ACHN (cell line): ENCODE results near the gene YWHAE.
"Not testable (repeated sequence)": the region's sequence is repeated elsewhere in the genome, so short reads cannot be mapped to it uniquely, and the experiment has no call there.

ENCODE experiments used
- DNase-seq: peaks from one replicate; pipeline ENCODE4 v3.0.0-alpha.2; 2015
- in situ Hi-C: cut with HindIII; loops from 2 replicates; pipeline ENCODE4 v1.10.0; 2017; ENCODE audit warnings: low sequenced_read_pairs, low pct_ligation_motif_present, low pct_unique_long_range_greater_than_20kb

The YWHAE gene

DNA sequence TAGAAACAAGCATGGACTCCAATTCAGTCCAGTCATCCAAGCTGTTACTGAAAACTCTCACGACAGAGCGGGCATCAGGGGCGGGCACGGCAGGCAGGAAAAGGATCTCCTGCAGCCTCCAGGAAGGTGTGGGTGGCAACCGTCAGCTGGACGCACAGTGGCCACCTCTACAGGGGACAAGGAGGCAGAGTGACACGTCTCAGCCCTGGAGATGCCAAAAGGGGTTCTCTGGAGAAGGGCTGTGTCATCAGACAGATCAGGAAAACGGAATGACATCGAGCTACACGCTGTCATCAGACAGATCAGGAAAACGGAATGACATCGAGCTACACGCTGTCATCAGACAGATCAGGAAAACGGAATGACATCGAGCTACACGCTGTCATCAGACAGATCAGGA is 92.2 kb downstream of the YWHAE start:
- in situ Hi-C loops, DNase-seq: not testable (repeated sequence)

DNA sequence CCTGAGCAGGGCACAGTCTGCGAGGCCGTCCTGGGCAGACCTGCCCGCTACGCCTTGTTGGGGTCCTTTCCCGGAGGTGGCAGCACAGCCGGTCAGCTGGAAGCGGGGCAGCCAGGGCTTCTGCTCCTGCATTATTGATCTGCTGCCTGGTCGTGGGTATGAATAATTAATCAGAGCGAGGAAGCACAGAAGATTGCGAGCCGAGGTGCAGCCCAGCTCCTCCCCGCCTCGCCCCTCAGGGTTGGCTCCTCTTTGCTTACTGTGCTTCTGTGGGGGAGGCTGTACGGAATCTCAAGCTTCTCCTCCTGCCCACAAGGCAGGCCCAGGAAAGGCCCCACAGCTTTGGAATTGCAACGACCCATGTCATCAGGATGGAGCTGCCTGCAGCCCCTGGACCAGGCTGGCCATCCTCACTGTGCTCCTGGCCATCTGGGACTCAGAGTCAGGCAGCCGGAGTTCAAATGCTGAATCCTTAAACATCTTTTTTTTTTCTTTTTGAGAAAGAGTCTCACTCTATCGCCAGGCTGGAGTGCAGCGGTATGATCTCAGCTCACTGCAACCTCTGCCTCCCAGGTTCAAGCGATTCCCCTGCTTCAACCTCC is 95.0 kb downstream of the YWHAE start:
- in situ Hi-C loops: no loop called here
- no peak for DNase-seq

GRCh38 chr17:1304522-1304921 is 95.5 kb downstream of the YWHAE start:
- in situ Hi-C loops: no loop called here
- no peak for DNase-seq

DNA sequence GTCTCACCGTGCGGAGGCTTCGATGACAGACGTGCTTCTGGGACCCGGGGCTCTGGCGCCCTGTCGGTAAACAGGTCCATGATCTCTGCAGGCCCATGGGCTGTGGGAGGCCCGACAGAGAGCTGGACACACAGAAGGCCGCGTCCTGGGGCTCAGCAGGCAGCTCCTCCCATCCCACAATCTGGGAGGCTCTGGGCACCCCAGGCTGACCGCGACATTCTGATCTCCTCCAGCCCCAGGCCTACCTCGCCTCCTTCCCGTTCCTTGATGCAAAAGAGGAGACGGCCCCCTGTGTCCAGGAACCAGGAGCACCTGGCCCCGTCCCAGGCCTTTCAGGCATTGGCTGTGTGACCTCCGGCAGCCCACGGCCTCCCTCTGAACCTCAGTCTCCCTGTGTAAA is 97.3 kb downstream of the YWHAE start:
- DNase-seq: no peak
- in situ Hi-C loops: no loop called here

GRCh38 chr17:1301546-1301945 is 98.5 kb downstream of the YWHAE start:
- in situ Hi-C loops: no loop called here

GRCh38 chr17:1300371-1300905 is 99.6 kb downstream of the YWHAE start:
- in situ Hi-C loops: no loop called here
- DNase-seq: no peak

More at GRCh38 chr17:1301546-1301945, 98.5 kb downstream of the YWHAE start:
- no peak for DNase-seq

- in situ Hi-C loops: no loop called here
- DNase-seq: no peak
Observed at GRCh38 chr17:1299552-1300370, 100.3 kb downstream of the YWHAE start.

- DNase-seq: no peak
- in situ Hi-C loops: no loop called here
Observed at GRCh38 chr17:1298606-1299005, 101.4 kb downstream of the YWHAE start.
